K562 (cell line): ENCODE results near the gene ACAD10. TPM values are rescaled to one million over a fixed set of nuclear protein-coding genes. Genes with fewer than 3 reads are reported as not detected.
A peak's percentile ranks its signal among the peaks of the same experiment; 100 is the strongest.

Experiments used
- ATF1 ChIP-seq, 2 experiments: fragments of 450-650 bp in 1 of 2; IDR thresholded peaks; 2 replicates each; pipeline ENCODE4 v1.6.1; 2016; ENCODE audit warnings: missing compliant biosample characterization in 1 of 2, missing genetic modification characterization in 1 of 2
- DMBX1 ChIP-seq: fragments of 250-450 bp; sonication (Bioruptor Pico); IDR thresholded peaks from 2 replicates; pipeline ENCODE4 v1.8.0; 2022; ENCODE audit warnings: inconsistent platforms, mild to moderate bottlenecking, moderate library complexity, borderline replicate concordance
- ETS1 ChIP-seq: conservative IDR thresholded peaks from 2 replicates; pipeline ENCODE4 v1.6.1; 2011; ENCODE audit warnings: low read depth, mild to moderate bottlenecking, low read length; ENCODE audit not compliant: control insufficient read depth
- ETV6 ChIP-seq, 3 experiments: fragments of 150-350 bp in 1 of 3; sonication (generic) in 1 of 3; formaldehyde crosslinking in 1 of 3; IDR thresholded peaks; 2 replicates each; pipeline versions ENCODE4 v1.6.1 to v1.8.0; 2014 to 2022; ENCODE audit warnings: borderline replicate concordance in 2 of 3, low read depth in 2 of 3, antibody characterized with exemption in 1 of 3, low read length in 1 of 3, mild to moderate bottlenecking in 1 of 3, missing genetic modification reagents in 1 of 3
- FOXJ2 ChIP-seq: fragments of 200-800 bp; sonication (Bioruptor generic); IDR thresholded peaks from 2 replicates; pipeline ENCODE4 v1.6.1; 2016; ENCODE audit warnings: missing genetic modification characterization, missing compliant biosample characterization
- FOXK2 ChIP-seq, 2 experiments: fragments of 450-650 bp; IDR thresholded peaks in 1 of 2; conservative IDR thresholded peaks in 1 of 2; 2 replicates each; pipeline ENCODE4 v1.6.1; 2016; ENCODE audit warnings: low read depth in 2 of 2, mild to moderate bottlenecking in 1 of 2
- GATA2 ChIP-seq: sonication (generic); formaldehyde crosslinking; IDR thresholded peaks from 2 replicates; pipeline ENCODE4 v1.4.0; 2020; ENCODE audit warnings: mild to moderate bottlenecking, missing genetic modification reagents
- HDAC1 ChIP-seq, 2 experiments: fragments of 450-650 bp; IDR thresholded peaks; 2 replicates each; pipeline ENCODE4 v1.6.1; 2016 to 2017; ENCODE audit warnings: inconsistent platforms in 1 of 2, mild to moderate bottlenecking in 1 of 2, moderate library complexity in 1 of 2
- HMG20A ChIP-seq: fragments of 450-650 bp; formaldehyde crosslinking; conservative IDR thresholded peaks from 2 replicates; pipeline ENCODE4 v1.4.0; 2020; ENCODE audit warnings: mild to moderate bottlenecking, mixed read lengths
- MYC ChIP-seq, 2 experiments: fragments of 250-450 bp in 1 of 2; sonication (Bioruptor Pico) in 1 of 2; IDR thresholded peaks; 2 replicates each; pipeline versions ENCODE4 v1.5.1 to v1.6.1; 2012 to 2021; ENCODE audit warnings: low read depth in 2 of 2, borderline replicate concordance in 1 of 2, improper control_type of control experiment in 1 of 2, low read length in 1 of 2, mild to moderate bottlenecking in 1 of 2, moderate library complexity in 1 of 2
- NR2F6 ChIP-seq: fragments of 450-650 bp; formaldehyde crosslinking; IDR thresholded peaks from 2 replicates; pipeline ENCODE4 v1.4.0; 2020; ENCODE audit warnings: mild to moderate bottlenecking
- POLR2A ChIP-seq: fragments of 450-650 bp; conservative IDR thresholded peaks from 2 replicates; pipeline ENCODE4 v1.6.1; 2016
- RCOR1 ChIP-seq, 2 experiments: IDR thresholded peaks; 2 replicates each; pipeline ENCODE4 v1.6.1; 2012; ENCODE audit warnings: low read depth in 2 of 2, low read length in 2 of 2, borderline replicate concordance in 1 of 2, improper control_type of control experiment in 1 of 2
- SRSF7 ChIP-seq: fragments of 200-400 bp; formaldehyde crosslinking; optimal IDR thresholded peaks from 2 replicates; pipeline ENCODE3; 2017; ENCODE audit warnings: mild to moderate bottlenecking, low read depth, low read length
- TBL1XR1 ChIP-seq, 2 experiments: IDR thresholded peaks; 2 replicates each; pipeline ENCODE4 v1.6.1; 2012; ENCODE audit warnings: improper control_type of control experiment in 2 of 2, low read length in 2 of 2, mild to moderate bottlenecking in 1 of 2
- TEAD4 ChIP-seq, 2 experiments: sonication (generic) in 1 of 2; formaldehyde crosslinking in 1 of 2; IDR thresholded peaks; 2 replicates each; pipeline versions ENCODE4 v1.6.1 to v1.8.0; 2012 to 2022; ENCODE audit warnings: borderline replicate concordance in 1 of 2, inconsistent platforms in 1 of 2, low read length in 1 of 2, mild to moderate bottlenecking in 1 of 2, missing genetic modification reagents in 1 of 2
- ZNF766 ChIP-seq: fragments of 200-800 bp; sonication (Bioruptor generic); conservative IDR thresholded peaks from 2 replicates; pipeline ENCODE4 v1.6.1; 2016; ENCODE audit warnings: missing genetic modification characterization, missing compliant biosample characterization
- polyA plus RNA-seq, 8 experiments: library from polyadenylated mRNA; depleted of rRNA in 4 of 8; stranded (reverse) in 5 of 8; unstranded in 3 of 8; fragments of >200 nt; fragmentation: Nextera tagmentation in 2 of 8; fragmentation: Illumina TruSeq in 1 of 8; extraction: Ambion mirVana in 2 of 8; extraction: Trizol in 1 of 8; gene quantifications; 2 replicates each; pipeline versions ENCODE4 v1.2.1 to v1.2.3, GENCODE V29; 2011 to 2014; ENCODE audit warnings: inconsistent platforms in 1 of 8, missing spikeins in 1 of 8
- total RNA-seq, 7 experiments: library from RNA; depleted of rRNA in 6 of 7; stranded (reverse); fragments of >200 nt in 6 of 7; fragmentation: Illumina TruSeq in 2 of 7; extraction: Trizol in 2 of 7; gene quantifications; 2 replicates each; pipeline versions ENCODE4 v1.2.1 to v1.2.3, GENCODE V29; 2011 to 2021; ENCODE audit warnings: low replicate concordance in 1 of 7
- TF ChIP-seq, protein P1 (sequence below): sonication (generic); formaldehyde crosslinking; IDR thresholded peaks from 2 replicates; pipeline ENCODE4 v1.8.0; 2023; ENCODE audit warnings: missing genetic modification reagents, mild to moderate bottlenecking, borderline replicate concordance

The ACAD10 gene
- total and polyA plus RNA-seq, 9 of the 15 experiments (the other 6 are each of a cell fraction or from before 2014, with no cell fraction given), result 2.3 to 19.2 (median 12.0) TPM

- TF ChIP-seq ZNF766 (CRISPR knock-in tag), result peak; percentile 65
- no peak for TF ChIP-seq HMG20A
- TF ChIP-seq TBL1XR1 (IDR thresholded peaks at IDR 0.05; ENCODE audit: low read length in 2 of 2), result peak; percentile 25 to 67; a peak in 1 of 4 replicates
- no peak for TF ChIP-seq DMBX1 (CRISPR knock-in tag)
- TF ChIP-seq ETS1, result no peak
- TF ChIP-seq, protein P1, sequence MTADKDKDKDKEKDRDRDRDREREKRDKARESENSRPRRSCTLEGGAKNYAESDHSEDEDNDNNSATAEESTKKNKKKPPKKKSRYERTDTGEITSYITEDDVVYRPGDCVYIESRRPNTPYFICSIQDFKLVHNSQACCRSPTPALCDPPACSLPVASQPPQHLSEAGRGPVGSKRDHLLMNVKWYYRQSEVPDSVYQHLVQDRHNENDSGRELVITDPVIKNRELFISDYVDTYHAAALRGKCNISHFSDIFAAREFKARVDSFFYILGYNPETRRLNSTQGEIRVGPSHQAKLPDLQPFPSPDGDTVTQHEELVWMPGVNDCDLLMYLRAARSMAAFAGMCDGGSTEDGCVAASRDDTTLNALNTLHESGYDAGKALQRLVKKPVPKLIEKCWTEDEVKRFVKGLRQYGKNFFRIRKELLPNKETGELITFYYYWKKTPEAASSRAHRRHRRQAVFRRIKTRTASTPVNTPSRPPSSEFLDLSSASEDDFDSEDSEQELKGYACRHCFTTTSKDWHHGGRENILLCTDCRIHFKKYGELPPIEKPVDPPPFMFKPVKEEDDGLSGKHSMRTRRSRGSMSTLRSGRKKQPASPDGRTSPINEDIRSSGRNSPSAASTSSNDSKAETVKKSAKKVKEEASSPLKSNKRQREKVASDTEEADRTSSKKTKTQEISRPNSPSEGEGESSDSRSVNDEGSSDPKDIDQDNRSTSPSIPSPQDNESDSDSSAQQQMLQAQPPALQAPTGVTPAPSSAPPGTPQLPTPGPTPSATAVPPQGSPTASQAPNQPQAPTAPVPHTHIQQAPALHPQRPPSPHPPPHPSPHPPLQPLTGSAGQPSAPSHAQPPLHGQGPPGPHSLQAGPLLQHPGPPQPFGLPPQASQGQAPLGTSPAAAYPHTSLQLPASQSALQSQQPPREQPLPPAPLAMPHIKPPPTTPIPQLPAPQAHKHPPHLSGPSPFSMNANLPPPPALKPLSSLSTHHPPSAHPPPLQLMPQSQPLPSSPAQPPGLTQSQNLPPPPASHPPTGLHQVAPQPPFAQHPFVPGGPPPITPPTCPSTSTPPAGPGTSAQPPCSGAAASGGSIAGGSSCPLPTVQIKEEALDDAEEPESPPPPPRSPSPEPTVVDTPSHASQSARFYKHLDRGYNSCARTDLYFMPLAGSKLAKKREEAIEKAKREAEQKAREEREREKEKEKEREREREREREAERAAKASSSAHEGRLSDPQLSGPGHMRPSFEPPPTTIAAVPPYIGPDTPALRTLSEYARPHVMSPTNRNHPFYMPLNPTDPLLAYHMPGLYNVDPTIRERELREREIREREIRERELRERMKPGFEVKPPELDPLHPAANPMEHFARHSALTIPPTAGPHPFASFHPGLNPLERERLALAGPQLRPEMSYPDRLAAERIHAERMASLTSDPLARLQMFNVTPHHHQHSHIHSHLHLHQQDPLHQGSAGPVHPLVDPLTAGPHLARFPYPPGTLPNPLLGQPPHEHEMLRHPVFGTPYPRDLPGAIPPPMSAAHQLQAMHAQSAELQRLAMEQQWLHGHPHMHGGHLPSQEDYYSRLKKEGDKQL (CRISPR knock-in tag), result no peak
- no peak for TF ChIP-seq ETV6 (IDR thresholded peaks at IDR 0.05; ENCODE audit: borderline replicate concordance in 1 of 2, low read depth in 2 of 2, low read length in 1 of 2)
- no peak for TF ChIP-seq ETV6 (CRISPR knock-in tag; IDR thresholded peaks at IDR 0.05; ENCODE audit: borderline replicate concordance)
- TF ChIP-seq TEAD4 (IDR thresholded peaks at IDR 0.05; ENCODE audit: low read length), result peak; percentile 88
- no peak for TF ChIP-seq TEAD4 (CRISPR knock-in tag; IDR thresholded peaks at IDR 0.05; ENCODE audit: borderline replicate concordance)
- peak; percentile 97 for TF ChIP-seq MYC (IDR thresholded peaks at IDR 0.05; ENCODE audit: low read depth, low read length)
- 0 out of 2 replicates have a peak, but pooled peaks have one; percentile 28 for TF ChIP-seq MYC (CRISPR knock-in tag; IDR thresholded peaks at IDR 0.05; ENCODE audit: borderline replicate concordance, low read depth)
- TF ChIP-seq RCOR1 (IDR thresholded peaks at IDR 0.05; ENCODE audit: borderline replicate concordance in 1 of 2, low read depth in 2 of 2, low read length in 2 of 2), result peak in 1 of 2 experiments; percentile 59; a peak in 1 of 4 replicates
- no peak for TF ChIP-seq SRSF7
- TF ChIP-seq GATA2, result no peak; the same call in none of the 2 replicates
- no peak for TF ChIP-seq ATF1 (CRISPR knock-in tag; IDR thresholded peaks at IDR 0.05)
- 0 out of 2 replicates have a peak, but pooled peaks have one; percentile 17 for TF ChIP-seq ATF1 (tag; IDR thresholded peaks at IDR 0.05)
- peak in 1 of 2 experiments; percentile 28; a peak in 1 of 4 replicates for TF ChIP-seq FOXK2 (conservative IDR thresholded peaks at IDR 0.05 in 1 of 2, IDR thresholded peaks at IDR 0.05 in 1 of 2; ENCODE audit: low read depth in 2 of 2)
- TF ChIP-seq POLR2A, result peak; percentile 34; the same call in 1 of the 2 replicates
- TF ChIP-seq HDAC1 (IDR thresholded peaks at IDR 0.05), result peak in 1 of 2 experiments; percentile 55; a peak in 1 of 4 replicates
- TF ChIP-seq NR2F6 (CRISPR knock-in tag), result no peak
- peak; percentile 22; the same call in 1 of the 2 replicates for TF ChIP-seq FOXJ2 (tag)
These were observed 49.5 kb upstream of the ACAD10 start (continued) for GRCh38 chr12:111636209-111636945.
